ENCODE results near the gene PROZ. TPM values are rescaled to one million over a fixed set of nuclear protein-coding genes. Genes with fewer than 3 reads are reported as not detected.
A peak's percentile ranks its signal among the peaks of the same experiment; 100 is the strongest.

PROZ gene
- total and polyA plus RNA-seq, 2 of the 13 experiments (the other 11 are each of a cell fraction or from before 2014, with no cell fraction given): 5.6 to 22.5 TPM

- TF ChIP-seq ZBTB21 (CRISPR knock-in tag; IDR thresholded peaks at IDR 0.05) (peak; percentile 21; the same call in 1 of the 2 replicates), HBP1 (CRISPR knock-in tag; IDR thresholded peaks at IDR 0.05; ENCODE audit: low read depth) (peak; percentile 57; the same call in 1 of the 2 replicates), ZNF550 (CRISPR knock-in tag; IDR thresholded peaks at IDR 0.05; ENCODE audit: borderline replicate concordance) (0 out of 2 replicates have a peak, but pooled peaks have one; percentile 58), NR2F6 (IDR thresholded peaks at IDR 0.05) (no peak), NR2F6 (CRISPR knock-in tag; IDR thresholded peaks at IDR 0.05) (peak; percentile 74), MED13 (CRISPR knock-in tag; IDR thresholded peaks at IDR 0.05) (peak; percentile 72; the same call in 1 of the 2 replicates), CERS6 (CRISPR knock-in tag; IDR thresholded peaks at IDR 0.05) (peak; percentile 74; the same call in 1 of the 2 replicates), YY1 (IDR thresholded peaks at IDR 0.05; ENCODE audit: insufficient read depth, insufficient replicate concordance, low read depth, low read length) (peak; percentile 61), KLF12 (CRISPR knock-in tag; IDR thresholded peaks at IDR 0.05; ENCODE audit: borderline replicate concordance) (peak; percentile 95; the same call in 1 of the 2 replicates), POLR2A (IDR thresholded peaks at IDR 0.05; ENCODE audit: insufficient read depth in 1 of 2, low read depth in 2 of 2, low read length in 2 of 2) (peak in 1 of 2 experiments; percentile 92; a peak in 2 of 4 replicates), REXO4 (CRISPR knock-in tag; IDR thresholded peaks at IDR 0.05; ENCODE audit: borderline replicate concordance) (no peak), ZNF160 (CRISPR knock-in tag; IDR thresholded peaks at IDR 0.05) (peak; percentile 38; the same call in 1 of the 2 replicates), ZNF496 (CRISPR knock-in tag; IDR thresholded peaks at IDR 0.05; ENCODE audit: insufficient replicate concordance) (no peak), BATF2 (CRISPR knock-in tag; IDR thresholded peaks at IDR 0.05) (no peak)
- TF ChIP-seq, protein P1, sequence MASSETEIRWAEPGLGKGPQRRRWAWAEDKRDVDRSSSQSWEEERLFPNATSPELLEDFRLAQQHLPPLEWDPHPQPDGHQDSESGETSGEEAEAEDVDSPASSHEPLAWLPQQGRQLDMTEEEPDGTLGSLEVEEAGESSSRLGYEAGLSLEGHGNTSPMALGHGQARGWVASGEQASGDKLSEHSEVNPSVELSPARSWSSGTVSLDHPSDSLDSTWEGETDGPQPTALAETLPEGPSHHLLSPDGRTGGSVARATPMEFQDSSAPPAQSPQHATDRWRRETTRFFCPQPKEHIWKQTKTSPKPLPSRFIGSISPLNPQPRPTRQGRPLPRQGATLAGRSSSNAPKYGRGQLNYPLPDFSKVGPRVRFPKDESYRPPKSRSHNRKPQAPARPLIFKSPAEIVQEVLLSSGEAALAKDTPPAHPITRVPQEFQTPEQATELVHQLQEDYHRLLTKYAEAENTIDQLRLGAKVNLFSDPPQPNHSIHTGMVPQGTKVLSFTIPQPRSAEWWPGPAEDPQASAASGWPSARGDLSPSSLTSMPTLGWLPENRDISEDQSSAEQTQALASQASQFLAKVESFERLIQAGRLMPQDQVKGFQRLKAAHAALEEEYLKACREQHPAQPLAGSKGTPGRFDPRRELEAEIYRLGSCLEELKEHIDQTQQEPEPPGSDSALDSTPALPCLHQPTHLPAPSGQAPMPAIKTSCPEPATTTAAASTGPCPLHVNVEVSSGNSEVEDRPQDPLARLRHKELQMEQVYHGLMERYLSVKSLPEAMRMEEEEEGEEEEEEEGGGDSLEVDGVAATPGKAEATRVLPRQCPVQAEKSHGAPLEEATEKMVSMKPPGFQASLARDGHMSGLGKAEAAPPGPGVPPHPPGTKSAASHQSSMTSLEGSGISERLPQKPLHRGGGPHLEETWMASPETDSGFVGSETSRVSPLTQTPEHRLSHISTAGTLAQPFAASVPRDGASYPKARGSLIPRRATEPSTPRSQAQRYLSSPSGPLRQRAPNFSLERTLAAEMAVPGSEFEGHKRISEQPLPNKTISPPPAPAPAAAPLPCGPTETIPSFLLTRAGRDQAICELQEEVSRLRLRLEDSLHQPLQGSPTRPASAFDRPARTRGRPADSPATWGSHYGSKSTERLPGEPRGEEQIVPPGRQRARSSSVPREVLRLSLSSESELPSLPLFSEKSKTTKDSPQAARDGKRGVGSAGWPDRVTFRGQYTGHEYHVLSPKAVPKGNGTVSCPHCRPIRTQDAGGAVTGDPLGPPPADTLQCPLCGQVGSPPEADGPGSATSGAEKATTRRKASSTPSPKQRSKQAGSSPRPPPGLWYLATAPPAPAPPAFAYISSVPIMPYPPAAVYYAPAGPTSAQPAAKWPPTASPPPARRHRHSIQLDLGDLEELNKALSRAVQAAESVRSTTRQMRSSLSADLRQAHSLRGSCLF (CRISPR knock-in tag; IDR thresholded peaks at IDR 0.05; ENCODE audit: borderline replicate concordance): no peak
- TF ChIP-seq, protein P2, sequence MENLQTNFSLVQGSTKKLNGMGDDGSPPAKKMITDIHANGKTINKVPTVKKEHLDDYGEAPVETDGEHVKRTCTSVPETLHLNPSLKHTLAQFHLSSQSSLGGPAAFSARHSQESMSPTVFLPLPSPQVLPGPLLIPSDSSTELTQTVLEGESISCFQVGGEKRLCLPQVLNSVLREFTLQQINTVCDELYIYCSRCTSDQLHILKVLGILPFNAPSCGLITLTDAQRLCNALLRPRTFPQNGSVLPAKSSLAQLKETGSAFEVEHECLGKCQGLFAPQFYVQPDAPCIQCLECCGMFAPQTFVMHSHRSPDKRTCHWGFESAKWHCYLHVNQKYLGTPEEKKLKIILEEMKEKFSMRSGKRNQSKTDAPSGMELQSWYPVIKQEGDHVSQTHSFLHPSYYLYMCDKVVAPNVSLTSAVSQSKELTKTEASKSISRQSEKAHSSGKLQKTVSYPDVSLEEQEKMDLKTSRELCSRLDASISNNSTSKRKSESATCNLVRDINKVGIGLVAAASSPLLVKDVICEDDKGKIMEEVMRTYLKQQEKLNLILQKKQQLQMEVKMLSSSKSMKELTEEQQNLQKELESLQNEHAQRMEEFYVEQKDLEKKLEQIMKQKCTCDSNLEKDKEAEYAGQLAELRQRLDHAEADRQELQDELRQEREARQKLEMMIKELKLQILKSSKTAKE (CRISPR knock-in tag; IDR thresholded peaks at IDR 0.05; ENCODE audit: borderline replicate concordance): peak; percentile 83
- TF ChIP-seq, protein P3, sequence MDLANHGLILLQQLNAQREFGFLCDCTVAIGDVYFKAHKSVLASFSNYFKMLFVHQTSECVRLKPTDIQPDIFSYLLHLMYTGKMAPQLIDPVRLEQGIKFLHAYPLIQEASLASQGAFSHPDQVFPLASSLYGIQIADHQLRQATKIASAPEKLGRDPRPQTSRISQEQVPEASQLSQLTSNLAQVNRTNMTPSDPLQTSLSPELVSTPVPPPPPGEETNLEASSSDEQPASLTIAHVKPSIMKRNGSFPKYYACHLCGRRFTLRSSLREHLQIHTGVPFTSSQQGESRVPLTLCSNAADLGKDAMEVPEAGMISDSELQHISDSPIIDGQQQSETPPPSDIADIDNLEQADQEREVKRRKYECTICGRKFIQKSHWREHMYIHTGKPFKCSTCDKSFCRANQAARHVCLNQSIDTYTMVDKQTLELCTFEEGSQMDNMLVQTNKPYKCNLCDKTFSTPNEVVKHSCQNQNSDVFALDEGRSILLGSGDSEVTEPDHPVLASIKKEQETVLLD (CRISPR knock-in tag; IDR thresholded peaks at IDR 0.05; ENCODE audit: low read depth): no peak; the same call in 1 of the 2 replicates
These were observed 35.8 kb upstream of the PROZ start, which contains the start of gene F10 (continued) for GRCh38 chr13:113122550-113123225.

All from HepG2 (cell line).